Astrocyte of the hippocampus (primary cell): ENCODE measurements around the gene CERS5.
A peak's percentile ranks its signal among the peaks of the same experiment; 100 is the strongest.

Source experiments
- DNase-seq: peaks from one replicate; pipeline ENCODE4 v3.0.0; 2011; ENCODE audit warnings: low read depth, low spot score

The CERS5 gene, protein sequence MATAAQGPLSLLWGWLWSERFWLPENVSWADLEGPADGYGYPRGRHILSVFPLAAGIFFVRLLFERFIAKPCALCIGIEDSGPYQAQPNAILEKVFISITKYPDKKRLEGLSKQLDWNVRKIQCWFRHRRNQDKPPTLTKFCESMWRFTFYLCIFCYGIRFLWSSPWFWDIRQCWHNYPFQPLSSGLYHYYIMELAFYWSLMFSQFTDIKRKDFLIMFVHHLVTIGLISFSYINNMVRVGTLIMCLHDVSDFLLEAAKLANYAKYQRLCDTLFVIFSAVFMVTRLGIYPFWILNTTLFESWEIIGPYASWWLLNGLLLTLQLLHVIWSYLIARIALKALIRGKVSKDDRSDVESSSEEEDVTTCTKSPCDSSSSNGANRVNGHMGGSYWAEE

GRCh38 chr12:50167049-50167828, at the start of gene CERS5:
TSS of gene CERS5 (minus strand) at chr12:50167369. CDS start at chr12:50167297, 72 bp downstream.
- peak; percentile 100 for DNase-seq

DNA sequence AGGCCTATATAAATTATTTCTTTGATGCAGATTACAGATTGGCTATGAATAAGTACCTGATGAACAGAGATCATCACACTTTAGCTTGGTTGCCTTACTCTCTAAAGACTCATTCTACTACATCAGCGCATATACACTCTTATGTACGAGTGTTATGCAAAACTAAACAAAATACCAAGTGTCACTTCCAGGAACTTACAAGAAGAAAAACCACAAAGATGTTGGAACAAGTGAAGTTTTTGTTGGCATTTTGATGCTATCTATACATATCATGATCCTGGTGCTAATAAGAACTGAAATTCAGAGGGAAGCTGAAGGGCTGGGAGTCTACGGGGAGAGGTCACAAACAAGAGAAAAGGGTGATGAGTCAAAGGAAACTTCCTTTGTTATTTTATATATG, 47.9 kb upstream of the CERS5 start:
- peak; percentile 36 for DNase-seq

GRCh38 chr12:50214018-50214417, 46.8 kb upstream of the CERS5 start:
- no peak for DNase-seq

DNA sequence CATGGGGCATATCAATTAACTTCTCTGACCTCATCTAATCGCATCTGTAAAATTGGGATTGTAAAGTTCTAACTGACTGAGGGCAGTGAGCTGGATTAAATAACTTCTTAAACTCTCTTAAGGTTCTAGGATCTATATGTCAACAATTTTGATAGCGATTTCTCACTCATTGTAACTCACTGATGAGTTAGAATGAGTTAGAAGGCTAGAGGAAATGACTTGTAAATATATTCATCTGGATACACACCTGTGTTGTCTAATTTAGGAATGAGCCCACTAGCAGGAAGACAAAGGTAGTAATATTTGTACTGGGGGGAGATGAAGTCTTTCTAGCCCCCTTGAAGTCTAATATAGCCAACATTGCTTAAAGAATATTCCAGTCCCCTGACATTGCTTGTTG, 46.3 kb upstream of the CERS5 start:
- no peak for DNase-seq

DNA sequence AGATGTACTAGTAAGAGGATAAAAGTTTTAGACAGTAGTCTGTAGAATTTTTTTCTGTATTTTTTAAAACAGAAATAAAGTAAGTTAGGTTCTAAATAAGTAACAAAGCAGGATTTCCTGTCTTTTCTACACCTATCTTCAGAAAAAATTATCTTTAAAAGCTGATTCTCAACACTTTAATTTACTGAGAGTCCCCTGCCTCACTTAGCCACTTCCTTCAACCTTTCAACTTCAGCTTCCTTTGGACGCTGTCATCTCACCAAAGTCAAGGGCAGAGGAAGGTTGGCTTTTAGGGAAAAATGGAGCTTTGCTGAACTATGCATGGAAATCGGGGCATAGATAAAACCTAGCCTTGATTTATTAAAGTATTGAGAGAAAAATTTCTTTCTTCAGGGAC, 44.9 kb upstream of the CERS5 start:
- DNase-seq = no peak

GRCh38 chr12:50211392-50212070, 44.4 kb upstream of the CERS5 start:
- no peak for DNase-seq

- DNase-seq = no peak
These were observed 40.3 kb upstream of the CERS5 start for GRCh38 chr12:50207424-50207823.

DNA sequence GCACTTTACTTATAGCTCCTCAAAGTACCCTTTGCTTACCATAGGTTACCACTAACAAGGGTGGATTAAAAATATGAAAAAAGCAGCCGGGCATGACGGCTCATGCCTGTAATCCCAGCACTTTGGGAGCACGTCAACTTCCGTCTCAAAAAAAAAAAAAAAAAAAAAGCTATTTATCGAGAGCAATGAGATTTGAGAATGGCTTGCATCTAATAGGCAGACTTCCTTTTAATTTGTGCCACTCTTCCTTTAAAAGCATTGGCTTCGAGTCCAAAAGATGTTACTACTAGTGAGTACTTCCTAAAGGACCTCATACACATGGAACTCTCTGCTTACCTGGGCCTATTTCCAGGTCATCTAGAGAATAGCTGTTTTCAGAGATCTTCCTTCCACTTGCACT, 38.5 kb upstream of the CERS5 start:
- no peak for DNase-seq

GRCh38 chr12:50203691-50204090, 36.5 kb upstream of the CERS5 start:
- no peak for DNase-seq

- DNase-seq = peak; percentile 72
These were observed 34.9 kb upstream of the CERS5 start for GRCh38 chr12:50201987-50202521.

- peak; percentile 84 for DNase-seq
These were observed 33.5 kb upstream of the CERS5 start for GRCh38 chr12:50200552-50201273.

DNA sequence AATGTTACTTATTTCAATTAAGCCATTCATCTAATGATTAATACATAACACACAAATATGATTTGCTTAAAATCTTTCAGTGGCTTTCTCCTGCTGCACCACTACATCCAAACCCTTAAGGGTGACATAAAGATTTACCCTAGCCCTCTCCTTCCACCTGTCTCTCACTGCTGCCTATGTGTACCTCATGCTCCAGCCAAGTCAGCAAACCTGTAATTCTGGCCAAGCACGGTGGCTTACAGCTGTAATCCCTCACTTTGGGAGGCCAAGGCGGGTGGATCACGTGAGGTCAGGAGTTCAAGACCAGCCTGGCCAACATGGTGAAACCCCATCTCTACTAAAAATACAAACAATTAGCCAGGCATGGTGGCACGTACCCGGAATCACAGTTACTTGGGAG, 31.7 kb upstream of the CERS5 start:
- no peak for DNase-seq

DNA sequence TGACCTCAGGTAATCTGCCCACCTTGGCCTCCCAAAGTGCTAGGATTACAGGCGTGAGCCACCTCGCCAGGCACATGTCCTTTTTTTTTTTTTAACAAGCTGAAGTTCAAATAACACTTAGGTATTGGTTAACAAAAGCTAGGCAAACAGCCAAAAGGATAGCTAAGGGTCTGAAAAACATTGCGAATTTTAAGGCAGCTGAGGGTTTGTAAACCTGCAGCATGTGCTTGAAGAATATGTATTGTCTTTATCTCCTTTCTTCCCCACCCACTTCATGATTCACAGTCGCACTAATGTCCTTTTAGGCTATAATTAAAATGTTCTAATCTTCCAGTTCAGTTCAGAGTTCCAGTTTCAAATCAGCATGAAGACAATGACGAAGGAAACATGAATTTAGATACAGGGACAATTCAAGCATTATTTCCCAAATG, 30.1 kb upstream of the CERS5 start:
- DNase-seq = no peak

DNA sequence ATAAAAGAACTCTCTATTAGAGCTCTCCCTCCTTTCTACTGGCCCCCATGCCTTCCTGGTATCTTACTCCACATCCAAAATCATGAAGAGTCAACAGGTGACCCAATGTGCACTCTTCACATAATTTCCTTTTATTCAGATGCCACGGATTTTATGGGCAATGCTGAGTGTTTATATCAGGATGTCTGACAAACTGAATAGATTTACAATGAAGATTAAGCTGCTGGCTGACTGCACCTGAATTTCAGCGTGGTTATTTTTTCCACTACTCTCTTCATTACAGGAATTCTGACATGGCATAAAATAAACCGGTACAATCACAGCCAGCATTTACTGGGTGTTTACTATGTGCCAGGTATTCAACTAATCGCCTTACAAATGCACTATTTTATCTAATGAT, 29.4 kb upstream of the CERS5 start:
- no peak for DNase-seq

DNA sequence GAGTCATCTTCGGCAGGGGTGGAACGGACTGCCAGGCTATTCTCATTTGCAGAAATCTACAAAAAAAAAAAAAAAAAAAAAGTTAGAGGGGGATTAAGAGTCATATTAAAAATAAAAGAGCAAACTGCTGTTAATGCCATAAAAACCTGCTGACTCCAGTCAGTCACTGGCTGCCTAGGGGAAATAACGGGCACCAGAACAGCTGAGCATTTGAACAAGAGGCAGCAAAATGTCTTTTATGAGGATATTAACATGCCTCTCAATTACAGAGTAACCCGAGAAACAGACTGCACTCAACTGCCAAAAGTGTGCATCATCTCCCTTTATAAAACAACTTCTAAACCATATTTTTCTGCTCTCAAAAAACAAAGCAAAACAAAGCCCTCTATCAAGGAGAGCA, 28.7 kb upstream of the CERS5 start:
- no peak for DNase-seq

GRCh38 chr12:50192908-50193307, 25.7 kb upstream of the CERS5 start:
- DNase-seq = no peak

- no peak for DNase-seq
These were observed 25.1 kb upstream of the CERS5 start for GRCh38 chr12:50192236-50192635.

GRCh38 chr12:50190859-50191258, 23.7 kb upstream of the CERS5 start:
- DNase-seq = no peak

- no peak for DNase-seq
These were observed 21.9 kb upstream of the CERS5 start for GRCh38 chr12:50188875-50189575.

- peak; percentile 38 for DNase-seq
These were observed 21.1 kb upstream of the CERS5 start for GRCh38 chr12:50188241-50188781.
